ENCODE results near the gene ITGAD.

- TF ChIP-seq REST (IDR thresholded peaks at IDR 0.05; ENCODE audit: low read depth, low read length) (no peak), RXRA (IDR thresholded peaks at IDR 0.05; ENCODE audit: borderline replicate concordance, low read depth) (no peak), CTCF (IDR thresholded peaks at IDR 0.05) (no peak; the same call in 1 of the 2 replicates), RAD21 (IDR thresholded peaks at IDR 0.05; ENCODE audit: low read length) (no peak), POLR2AphosphoS5 (IDR thresholded peaks at IDR 0.05; ENCODE audit: low read depth, low read length) (no peak), FOXJ3 (CRISPR knock-in tag; IDR thresholded peaks at IDR 0.05) (no peak), TAF1 (IDR thresholded peaks at IDR 0.05; ENCODE audit: borderline replicate concordance, low read depth, low read length) (no peak), EZH2phosphoT487 (IDR thresholded peaks at IDR 0.05; ENCODE audit: borderline replicate concordance, low read depth) (no peak)
Measured at GRCh38 chr16:31458073-31458843, 65.1 kb downstream of the ITGAD start.

Data from SK-N-SH (cell line).